GM21390 (cell line): ENCODE measurements around the gene ZSWIM9.

Source experiments
- ATAC-seq: cut with Tn5 transposase; IDR thresholded peaks from one replicate; pipeline ENCODE4 v1.9.1; 2021; ENCODE audit not compliant: unreplicated experiment

The ZSWIM9 gene

DNA sequence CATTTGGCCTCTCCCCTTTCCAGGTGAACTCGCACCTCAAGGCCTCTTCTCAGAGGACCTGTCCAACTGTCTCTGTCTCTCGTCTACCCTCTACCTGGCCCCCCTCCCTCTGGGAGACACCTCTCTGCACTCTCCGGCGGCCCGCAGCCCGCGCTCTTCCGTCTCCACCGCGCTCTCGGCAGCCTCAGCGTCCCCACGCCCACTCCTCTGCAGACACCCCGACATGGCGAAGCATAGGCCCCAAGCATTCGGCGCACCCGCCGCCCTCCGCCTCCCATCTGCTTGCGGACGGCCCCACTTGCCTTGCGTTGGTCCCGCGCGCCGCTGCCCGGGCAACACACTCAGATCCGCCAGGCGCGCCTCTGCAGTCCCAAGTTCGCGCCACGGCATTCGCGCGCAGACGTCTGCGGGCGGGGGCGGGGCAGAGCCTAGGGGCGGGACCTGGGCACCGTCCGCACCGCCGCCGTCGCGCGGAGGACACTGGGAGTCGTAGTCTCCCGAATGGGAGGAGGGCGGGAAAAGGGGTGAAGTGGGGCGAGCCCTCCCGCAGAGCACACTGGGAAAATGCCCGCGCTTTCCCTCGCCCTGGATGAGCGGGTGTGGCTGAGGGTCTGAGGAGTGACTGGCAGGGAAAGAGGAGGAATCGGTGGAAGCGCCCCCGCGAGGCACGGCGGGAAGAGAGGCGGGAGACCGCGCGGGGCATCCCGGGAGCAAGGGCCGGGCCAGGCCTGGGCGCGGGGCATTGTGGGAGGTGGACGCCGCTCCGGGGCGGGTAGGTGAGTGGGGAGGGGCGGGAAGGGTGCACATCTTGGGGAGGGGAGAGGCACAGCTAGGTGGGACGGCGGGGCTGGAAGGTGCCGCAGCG is at the start of gene ZSWIM9, which contains the start of gene LIG1:
Gene ZSWIM9 (plus strand): TSS at position 742 of the 865 bp plus-strand sequence. CDS start 1,123 bp downstream, outside the sequence.
Gene LIG1 (minus strand): TSS at position 406 of the 865 bp plus-strand sequence. CDS start 4,778 bp downstream, outside the sequence.
- ATAC-seq: peak; percentile 75

DNA sequence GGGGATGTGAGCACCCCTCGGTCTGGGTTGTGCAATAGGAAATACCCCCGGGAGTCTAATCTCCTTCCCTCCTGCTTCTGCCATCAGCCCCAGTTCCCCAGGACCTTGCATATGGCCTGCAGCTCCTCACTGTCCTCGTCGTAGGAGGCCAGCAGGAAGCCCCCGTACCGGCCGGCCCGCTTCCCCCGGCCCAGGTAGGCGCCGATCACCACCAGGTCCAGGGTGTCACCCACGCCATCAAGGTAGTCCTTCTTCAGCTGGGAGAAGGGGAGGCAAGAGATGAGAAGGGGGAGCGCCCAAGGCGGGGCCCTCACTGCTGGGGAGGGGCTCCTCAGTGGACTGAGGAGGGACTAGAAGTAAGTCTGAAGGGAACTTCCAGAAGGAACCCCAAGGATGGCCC is 49.4 kb upstream of the ZSWIM9 start:
- ATAC-seq: no peak

GRCh38 chr19:48121909-48122371 is 48.5 kb upstream of the ZSWIM9 start:
- ATAC-seq: no peak

GRCh38 chr19:48122421-48122820 is 48.1 kb upstream of the ZSWIM9 start:
- no peak for ATAC-seq

- ATAC-seq: no peak
Observed at GRCh38 chr19:48123907-48124651, 46.4 kb upstream of the ZSWIM9 start.

GRCh38 chr19:48127561-48127960 is 42.9 kb upstream of the ZSWIM9 start:
- ATAC-seq: no peak

DNA sequence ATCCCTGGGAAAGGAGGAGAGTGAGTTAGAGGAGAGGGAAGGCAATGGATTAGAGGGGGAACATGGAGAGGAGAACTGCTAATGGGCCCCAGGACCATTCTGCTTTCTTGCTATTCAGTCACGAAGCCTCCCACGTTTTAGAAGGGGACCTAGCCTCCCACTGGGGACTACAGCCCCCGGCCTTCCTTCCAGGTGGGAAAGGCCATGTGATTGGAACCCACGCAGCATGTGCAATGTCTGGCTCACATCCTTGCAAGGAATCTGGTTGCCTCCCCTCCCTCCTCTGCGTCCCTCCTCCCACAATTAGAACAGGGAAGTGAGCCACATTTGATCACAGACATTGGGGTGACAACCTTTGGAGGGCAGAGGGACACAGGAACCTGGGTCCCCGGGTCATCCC is 37.4 kb upstream of the ZSWIM9 start:
- no peak for ATAC-seq

GRCh38 chr19:48135411-48135810 is 35.1 kb upstream of the ZSWIM9 start:
- no peak for ATAC-seq

- ATAC-seq: no peak
Observed at GRCh38 chr19:48136547-48136946, 33.9 kb upstream of the ZSWIM9 start.

GRCh38 chr19:48137411-48137810 is 33.1 kb upstream of the ZSWIM9 start:
- ATAC-seq: no peak

GRCh38 chr19:48139053-48139452 is 31.4 kb upstream of the ZSWIM9 start:
- no peak for ATAC-seq

- no peak for ATAC-seq
Observed at GRCh38 chr19:48147597-48148175, 22.8 kb upstream of the ZSWIM9 start.

- ATAC-seq: no peak
Observed at GRCh38 chr19:48148576-48148975, 21.9 kb upstream of the ZSWIM9 start.

DNA sequence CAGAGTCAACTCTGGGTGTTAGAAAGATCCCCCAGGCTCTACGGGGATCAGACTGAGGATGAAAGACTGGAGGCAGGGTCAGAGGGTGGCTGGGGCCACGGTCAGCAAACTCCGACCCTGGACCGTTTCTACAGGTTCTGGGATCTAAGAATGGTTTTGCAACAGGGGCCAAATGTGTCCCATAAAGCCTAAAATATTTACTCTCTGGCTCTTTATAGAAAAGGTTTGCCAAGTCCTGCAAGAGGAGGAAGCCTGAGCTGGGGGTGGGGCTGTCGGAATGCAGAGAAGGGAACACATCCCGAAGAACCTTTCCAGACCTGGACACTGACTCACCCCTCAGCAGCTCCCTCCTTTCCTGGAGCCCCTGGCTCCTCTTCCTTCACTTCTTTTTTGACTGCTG is 21.1 kb upstream of the ZSWIM9 start:
- no peak for ATAC-seq

DNA sequence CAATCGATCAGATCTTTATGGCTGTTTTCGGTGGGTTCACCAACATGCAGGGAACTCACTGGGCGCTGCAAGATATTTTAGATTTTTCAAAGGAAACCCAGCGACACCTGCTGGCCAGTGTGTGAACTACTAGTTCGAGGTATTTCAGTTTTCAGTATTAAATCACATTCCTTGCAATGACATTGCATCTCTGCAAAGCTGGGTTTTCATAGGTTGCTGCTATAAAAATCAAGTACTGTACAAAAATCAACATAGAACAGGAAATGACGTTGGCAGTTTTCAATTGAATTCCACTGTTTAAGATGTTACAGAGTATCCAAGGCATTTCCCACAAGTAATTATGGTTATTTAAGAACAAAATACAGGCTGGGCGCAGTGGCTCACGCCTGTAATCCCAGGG is 17.9 kb upstream of the ZSWIM9 start:
- ATAC-seq: no peak

GRCh38 chr19:48154003-48154402 is 16.5 kb upstream of the ZSWIM9 start:
- no peak for ATAC-seq

DNA sequence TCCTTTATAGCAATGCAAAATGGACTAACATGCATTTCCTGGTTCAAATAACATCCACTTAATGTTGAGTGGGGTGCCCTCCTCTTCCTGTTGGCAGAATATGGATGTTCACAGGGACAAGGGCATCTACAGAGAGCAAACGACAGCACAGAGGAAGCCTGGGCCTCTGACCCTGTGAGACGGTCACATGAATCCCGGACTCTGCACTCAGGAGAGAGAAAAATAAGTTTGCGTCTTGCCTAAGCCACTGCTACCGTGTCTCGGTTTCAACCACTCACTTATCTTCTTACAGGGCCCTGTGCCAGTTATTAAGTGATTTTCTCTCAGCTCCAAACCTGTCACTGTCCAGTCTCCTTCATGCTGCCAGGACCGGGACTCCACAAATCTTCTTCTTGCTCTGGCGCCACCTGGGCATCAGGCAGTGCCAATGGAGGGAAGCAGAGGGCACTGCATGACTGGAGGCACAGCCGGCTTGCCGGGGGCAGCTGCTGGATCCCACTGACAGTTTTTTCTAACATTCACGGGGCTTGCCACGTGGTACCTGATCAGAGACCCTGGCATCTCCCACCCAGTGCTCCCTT is 12.2 kb upstream of the ZSWIM9 start:
- no peak for ATAC-seq

DNA sequence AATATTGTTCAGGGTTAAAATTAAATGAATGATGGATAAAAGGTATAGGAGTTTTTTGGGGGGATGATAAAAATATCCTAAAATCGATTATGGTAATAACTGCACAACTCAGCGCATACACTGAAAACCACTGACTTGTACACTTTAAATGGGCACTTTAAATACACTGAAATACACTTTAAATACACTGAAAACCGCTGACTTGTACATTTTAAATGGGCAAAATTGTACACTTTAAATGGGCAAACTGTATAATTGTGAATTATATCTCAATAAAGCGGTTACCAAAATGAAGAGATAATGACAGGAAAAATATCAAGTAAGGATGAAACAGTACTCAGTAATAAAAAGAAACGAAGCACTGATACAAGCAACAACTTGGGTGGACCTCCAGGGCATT is 1.8 kb upstream of the ZSWIM9 start:
- no peak for ATAC-seq

DNA sequence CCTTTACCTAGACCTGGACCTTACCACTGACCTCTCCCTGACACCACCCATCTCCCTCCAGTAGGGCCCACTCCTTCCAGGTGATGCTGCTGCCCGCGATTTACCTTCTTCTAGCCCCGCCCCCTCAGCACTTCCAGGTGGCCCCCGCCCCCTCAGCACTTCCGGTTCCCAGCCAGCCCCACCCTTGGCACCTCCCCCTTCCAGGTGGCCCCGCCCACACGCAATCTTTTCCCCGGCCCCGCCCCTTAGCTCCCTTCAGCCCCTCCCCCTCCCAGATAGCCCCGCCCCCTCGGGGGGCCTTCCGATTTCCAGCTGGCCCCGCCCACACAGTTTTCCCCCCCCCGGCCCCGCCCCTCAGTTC is 922 bp upstream of the ZSWIM9 start:
- no peak for ATAC-seq

DNA sequence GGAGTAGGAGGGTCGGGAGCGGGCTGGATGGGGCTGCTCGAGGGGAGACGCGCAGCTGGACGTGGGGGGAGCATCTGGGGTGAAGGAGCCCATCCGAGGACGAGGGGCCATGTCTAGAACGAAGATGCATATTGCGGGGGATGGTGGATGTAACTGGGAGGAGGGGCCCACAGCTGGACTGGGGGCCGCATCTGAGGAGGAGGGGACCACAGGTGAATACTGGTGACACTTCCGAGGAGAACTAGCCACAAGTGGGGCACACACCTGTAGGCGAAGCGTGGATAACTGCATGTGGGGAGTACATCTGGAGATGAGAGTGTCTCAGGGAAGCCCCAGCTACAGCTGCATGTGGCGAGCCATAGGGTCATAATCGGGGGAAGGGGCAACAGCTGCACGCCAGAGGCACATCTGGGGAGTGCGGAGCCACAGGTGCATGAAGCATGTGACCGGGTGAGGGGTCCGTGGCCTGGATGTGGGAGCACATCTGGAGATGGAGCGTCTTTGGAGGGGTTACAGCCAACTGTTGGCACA is 402 bp downstream of the ZSWIM9 start:
- no peak for ATAC-seq

- ATAC-seq: no peak
Observed at GRCh38 chr19:48171710-48172109, 1.2 kb downstream of the ZSWIM9 start.
